ENCODE results near the gene YIPF5.

Gene YIPF5

DNA sequence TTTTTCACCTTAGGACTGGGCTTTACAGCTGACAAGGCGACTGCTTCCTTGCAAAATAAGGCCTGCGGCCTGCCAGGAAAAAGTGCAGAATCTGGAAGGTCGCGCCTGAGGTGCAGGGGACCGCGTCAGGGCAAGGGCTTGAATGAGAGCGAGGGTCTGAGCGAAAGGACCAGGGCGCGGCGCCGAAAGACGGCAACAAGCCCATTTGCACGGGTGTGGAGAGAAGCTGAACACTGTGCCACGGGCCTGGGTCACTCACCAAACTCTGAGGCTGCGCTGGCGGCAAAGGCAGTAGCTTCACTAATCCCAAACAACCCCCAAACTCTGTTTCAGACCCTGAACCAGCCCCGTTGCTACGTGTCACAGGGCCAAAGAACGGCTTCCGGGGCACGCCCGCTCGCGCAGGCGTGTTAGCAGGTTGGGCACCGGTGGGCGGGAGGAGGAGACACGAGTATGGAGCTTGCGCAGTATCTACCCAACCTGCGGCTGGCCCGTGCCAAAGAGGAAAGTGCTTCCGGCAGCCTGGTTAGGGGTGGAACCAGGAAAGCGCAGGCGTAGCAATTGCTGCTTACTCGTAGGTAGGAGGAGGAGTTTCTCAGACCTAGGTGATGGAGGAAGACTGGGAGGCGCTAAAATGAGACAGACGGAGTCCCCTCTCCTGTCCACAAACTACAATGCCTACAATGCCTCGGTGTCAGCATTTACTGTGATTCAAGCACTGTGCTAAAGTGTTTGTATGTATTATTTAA is at the start of gene YIPF5, which contains the start of gene KCTD16:
TSS of gene YIPF5 (minus strand) at position 384 of the 749 bp plus-strand sequence. CDS start 704 bp downstream, outside the sequence.
TSS of gene KCTD16 (plus strand) at position 598 of the 749 bp plus-strand sequence.
- DNase-seq = peak; percentile 59 to 97 (median 90)

DNA sequence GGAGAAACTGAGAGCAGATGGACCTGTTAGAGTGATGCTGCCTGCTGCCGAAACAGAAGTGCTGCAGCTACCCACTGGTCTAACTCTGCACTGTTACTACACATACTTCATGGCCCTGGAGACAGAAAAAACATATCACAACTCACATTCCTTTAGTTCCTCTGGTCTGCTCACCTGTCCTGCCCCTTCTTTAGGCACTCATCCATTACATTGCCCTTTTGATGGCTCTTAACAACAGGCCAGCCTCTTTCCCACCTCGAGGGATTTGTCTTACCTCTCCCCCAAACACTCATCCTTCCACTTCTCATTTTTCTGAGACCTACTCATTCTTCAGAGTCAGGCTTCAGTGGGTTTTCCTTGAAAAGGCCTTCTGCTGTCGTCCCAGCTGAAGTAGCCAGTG is 49.4 kb upstream of the YIPF5 start:
- DNase-seq = no peak

GRCh38 chr5:144210655-144211054 is 40.2 kb upstream of the YIPF5 start:
- no peak for DNase-seq

GRCh38 chr5:144209361-144209760 is 38.9 kb upstream of the YIPF5 start:
- no peak for DNase-seq

GRCh38 chr5:144207875-144208444 is 37.5 kb upstream of the YIPF5 start:
- DNase-seq = peak in 1 of 56 donors; percentile 0

- DNase-seq = no peak
Measured at GRCh38 chr5:144206141-144206540, 35.7 kb upstream of the YIPF5 start.

DNA sequence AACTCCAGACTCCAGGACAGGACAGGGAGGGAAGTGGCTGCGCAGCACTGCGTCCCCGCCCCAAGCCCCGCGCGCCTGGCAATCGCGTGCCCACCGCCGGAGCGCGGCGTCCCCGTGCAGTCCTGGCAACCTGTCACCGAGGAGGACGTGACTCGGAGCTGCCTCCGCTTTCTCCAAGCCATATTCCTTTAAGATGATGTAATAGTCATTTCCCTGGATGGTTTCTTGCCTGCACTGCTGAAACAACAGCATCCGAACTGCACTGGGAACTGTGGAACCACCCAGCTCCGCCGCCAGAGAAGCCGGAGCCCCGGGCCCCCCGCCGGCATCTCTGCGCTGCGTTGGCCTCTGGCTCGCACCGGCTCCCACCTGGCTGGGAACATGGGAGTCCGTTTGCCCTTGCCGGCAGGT is 34.7 kb upstream of the YIPF5 start:
- peak in 17 of 56 donors; percentile 9 to 55 (median 27) for DNase-seq

DNA sequence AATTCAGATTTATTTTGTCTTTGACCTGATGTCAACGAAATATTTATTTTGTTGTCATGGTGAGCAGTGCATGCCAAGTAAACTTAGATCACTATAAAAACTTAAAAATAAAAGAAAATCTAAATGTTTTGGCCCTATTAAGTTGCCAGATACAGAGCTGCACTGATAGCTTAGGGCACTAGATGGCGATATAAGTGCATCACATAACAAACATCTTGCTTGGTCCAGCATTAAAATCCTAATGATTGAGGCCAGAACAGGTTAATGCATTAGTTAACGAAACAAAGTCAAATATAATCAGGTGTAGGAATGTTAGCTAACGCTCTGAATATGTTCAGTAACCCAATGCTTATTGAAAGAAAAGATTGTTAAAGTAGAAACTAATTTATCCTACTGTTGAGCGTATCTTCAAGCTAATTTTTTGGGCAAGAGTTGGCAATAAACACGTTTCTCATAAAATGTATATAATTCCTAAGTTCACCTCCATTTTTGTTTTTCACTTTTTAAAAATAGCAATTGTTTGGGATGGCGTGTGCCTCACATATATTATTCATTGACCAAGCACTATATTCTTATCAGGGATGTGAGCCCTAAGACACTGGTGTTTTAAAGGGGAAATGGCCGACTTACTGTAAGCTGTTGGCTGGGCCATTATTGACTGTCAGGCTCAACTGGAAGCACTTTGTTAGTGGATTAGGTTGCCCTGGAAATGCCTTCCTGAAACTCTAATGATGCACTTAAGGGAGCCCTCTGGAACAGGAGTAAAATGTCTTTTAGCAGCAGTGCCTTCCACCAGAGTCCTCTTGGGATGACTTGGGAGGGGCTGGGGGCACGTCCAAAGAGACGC is 33.5 kb upstream of the YIPF5 start:
- DNase-seq = peak in 8 of 56 donors; percentile 1 to 73 (median 13)

DNA sequence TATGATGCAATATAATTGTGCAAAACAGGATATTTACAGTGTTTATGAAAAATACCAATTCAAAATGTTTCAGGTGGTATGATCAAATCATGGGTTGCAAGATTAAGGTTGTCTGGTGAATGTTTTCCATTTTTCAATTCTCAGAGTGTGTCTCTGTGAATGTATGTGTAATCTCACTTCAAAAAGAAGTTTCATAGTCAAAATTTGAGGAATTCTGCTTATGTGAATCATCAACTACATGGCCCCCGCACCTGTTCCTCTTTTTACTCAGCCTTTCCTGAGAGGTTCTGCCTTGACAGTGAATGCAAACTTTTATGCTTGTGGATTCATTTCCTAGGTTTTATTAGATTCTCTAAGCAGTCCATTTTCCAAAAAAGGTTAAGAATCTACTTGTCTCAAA is 32.3 kb upstream of the YIPF5 start:
- DNase-seq = no peak

GRCh38 chr5:144202072-144202471 is 31.6 kb upstream of the YIPF5 start:
- DNase-seq = peak in 3 of 56 donors; percentile 4 to 32 (median 12)

DNA sequence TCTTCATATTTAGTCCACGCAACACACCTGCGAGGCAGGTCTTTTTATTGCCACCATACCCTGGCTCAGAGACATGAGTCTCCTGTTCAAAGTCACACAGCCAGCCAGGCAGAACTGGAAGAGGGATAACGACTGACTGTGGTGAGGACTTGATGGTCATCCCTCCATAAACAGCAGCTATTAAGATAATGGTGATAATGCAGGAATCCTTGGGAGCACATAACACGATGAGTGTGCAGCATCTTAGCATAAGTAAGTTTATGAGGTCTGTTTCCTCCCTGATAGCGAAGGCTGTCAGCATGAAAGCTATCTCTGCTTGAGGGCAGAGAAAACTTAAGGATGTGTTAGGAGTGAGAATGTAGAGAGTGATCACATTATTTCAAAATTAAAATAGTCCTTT is 31.1 kb upstream of the YIPF5 start:
- no peak for DNase-seq

- DNase-seq = no peak
Measured at GRCh38 chr5:144198386-144198785, 27.9 kb upstream of the YIPF5 start.

- no peak for DNase-seq
Measured at GRCh38 chr5:144196612-144197011, 26.2 kb upstream of the YIPF5 start.

DNA sequence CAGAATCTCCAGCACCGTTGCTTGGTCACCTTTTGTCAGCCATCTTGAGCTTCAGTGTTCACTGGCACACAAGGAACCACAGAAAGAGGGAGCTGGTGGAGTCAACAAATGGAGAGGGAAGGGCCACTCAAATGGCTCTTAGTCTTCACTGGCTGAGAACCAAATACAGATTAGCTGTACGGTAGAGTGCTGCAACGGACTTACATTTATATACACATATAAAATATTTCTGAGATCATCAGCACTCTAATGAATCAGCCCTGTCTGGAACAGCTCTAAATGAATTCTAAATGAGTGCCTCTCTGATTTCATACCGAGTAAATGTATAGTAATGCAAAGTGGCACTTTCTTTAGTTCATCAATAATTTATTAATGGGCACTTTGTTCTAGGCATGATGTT is 25.0 kb upstream of the YIPF5 start:
- no peak for DNase-seq

GRCh38 chr5:144194144-144194543 is 23.7 kb upstream of the YIPF5 start:
- no peak for DNase-seq

DNA sequence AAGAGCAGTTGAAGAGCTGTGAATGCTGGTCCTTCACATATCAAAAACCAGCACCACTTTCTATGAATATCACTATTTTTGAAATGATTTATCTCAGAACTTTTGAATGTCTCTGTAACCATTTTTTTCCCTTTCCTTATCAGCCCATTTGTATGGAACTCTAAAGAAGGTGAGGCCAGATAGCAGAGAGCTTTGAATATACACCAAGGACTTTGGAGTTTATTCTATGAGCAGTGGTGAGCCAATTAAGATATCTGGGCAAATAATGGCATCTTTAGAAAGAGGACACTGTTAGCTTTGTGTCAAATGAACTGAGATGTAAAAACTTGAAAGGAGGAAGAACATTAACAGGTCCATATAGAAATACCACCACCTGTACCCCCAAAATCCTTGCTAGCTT is 22.2 kb upstream of the YIPF5 start:
- no peak for DNase-seq

DNA sequence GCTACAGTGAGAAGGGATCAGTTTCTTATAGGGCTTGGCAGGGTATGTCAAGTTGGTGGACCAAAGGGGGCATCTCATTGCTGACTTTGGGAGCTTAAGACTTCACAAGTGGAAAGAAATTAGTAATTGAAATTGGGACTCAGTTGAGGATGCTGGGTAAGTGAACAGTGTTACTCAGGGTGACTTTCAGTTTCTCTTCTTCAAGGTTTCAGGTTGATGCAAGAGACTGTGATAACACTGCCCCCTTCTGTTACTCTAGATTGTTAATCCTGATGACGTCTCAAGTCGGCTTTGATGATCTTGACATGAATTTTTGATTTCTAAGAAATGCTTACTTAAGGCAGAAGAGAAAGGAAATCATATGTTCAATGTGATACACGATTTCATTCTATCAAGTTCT is 21.5 kb upstream of the YIPF5 start:
- DNase-seq = no peak

DNA sequence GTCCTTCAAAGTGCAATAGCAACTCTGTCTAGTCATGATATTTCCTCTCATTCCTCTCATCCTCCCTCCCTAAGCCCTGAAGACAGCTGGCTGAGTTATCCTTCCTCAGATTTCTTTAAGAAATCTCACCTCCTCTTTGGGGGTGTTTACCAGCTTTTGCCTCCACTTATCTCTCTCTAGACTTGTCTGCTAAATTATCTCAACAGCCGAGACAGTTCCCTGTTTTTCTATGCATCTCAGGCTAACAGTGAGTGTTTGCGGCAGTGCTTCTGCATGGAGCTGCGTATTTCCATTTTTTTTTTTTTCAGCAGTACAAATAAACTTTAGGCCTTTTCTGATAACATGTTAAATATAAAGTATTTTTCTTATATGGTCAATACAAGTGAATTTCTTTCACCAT is 21.1 kb upstream of the YIPF5 start:
- no peak for DNase-seq

DNA sequence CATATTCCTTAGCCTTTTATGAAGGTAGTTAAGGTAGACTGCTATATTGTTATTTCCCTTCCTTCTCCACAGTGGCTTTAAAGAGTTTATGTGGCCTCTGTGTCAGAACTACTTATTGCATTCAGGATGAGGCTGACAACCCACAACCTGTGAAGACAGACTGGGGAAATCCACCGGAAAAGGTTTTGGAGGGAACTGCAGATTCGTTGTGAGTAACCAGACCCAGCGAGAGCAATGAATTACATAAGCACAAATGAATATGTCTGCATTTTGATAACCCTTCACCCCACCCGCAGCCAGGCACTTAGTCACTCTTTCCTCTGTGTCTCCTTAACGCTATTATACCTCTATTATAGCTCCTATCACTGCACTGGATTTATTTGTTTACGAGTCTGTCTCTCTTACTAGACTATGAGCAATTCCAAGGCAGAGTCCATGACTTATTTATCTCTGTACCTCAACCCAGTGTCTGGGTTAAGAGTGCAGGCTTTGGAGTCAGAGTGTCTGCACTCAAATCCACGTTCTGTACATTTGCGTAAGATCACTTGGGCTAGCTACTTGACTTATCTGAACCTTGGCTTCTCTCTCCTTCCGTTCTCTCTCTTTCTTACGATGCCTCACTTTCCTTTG is 19.5 kb upstream of the YIPF5 start:
- DNase-seq = no peak

DNA sequence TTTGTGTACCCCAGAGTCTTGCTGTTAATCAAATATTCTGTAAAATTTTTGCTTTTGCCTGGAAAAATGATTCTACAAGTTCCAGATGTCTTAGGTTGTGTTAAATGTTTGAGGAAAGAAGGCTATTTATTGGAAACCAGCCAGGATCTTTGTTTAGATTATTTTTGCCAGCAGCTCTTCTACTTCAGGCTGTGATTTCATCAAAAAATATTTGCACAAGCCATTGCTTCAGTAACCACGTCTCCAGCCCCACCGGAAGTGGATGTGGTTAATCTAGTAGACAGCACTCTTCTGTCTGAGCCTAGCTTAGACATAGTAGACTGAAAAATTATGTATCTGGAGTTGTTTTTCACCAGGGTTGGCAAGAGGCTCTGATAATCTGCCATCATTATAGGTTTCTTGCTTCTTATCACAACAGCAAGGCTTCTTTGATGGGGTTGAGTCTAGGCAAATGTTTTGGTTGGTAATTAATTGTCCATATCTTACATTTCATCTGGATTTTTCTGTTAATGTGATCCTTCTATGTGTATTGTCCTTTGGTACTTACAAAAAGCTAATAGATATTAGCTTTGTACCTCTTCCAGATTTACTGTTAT is 17.3 kb upstream of the YIPF5 start:
- DNase-seq = no peak

DNA sequence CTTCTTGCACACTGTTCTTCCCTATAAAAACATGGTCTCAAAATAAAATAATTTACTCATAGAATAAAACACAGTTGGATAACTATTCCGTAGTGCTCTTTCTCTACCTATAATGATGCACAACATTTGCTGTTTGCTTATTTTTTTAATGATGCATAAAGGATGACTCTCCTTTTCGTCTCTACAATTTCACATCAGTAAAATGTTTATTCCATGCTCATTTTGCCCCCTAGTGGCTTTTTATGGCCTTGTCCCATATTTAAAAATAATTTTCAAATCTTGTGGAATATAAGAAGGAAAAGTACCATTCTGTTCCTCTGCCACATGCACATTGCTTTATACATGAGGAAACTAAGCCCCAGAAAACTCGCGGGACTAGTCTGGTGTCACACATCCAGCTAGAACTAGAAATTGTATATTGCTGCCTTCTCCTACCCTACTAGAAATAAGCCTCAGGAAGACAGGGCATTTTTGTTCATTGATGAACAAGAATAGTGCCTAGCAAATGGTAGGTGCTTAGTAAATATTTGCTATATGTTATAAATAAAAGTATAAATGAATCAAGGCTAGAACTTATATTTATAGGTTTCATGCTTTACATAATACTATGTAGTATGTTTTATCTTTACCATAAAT is 12.9 kb upstream of the YIPF5 start:
- DNase-seq = peak in 1 of 56 donors; percentile 35
